GM18499 (cell line): ENCODE results near the gene HOGA1.

Source experiments
- ATAC-seq: cut with Tn5 transposase; IDR thresholded peaks from one replicate; pipeline ENCODE4 v1.9.1; 2021; ENCODE audit warnings: moderate number of reproducible peaks; ENCODE audit not compliant: insufficient read depth, unreplicated experiment

HOGA1 gene

DNA sequence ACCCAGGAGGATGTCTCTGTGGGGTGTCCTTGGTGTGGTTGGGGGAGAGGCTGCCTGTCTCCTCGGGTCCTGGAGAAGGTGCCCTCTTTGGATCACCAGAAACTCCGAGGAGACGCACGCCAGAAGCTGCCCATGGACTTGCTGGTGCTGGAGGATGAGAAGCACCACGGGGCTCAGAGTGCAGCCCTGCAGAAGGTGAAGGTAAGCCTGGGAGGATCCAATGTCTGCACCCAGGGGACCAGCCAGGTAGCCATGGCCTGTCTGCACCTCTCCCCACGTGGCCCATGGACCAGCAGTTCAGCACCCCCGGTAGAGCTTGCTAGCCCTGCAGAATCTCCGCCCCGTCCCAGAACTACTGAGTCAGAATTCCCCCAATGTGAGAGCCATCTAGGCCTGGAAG, 6.5 kb upstream of the HOGA1 start:
- ATAC-seq = no peak

DNA sequence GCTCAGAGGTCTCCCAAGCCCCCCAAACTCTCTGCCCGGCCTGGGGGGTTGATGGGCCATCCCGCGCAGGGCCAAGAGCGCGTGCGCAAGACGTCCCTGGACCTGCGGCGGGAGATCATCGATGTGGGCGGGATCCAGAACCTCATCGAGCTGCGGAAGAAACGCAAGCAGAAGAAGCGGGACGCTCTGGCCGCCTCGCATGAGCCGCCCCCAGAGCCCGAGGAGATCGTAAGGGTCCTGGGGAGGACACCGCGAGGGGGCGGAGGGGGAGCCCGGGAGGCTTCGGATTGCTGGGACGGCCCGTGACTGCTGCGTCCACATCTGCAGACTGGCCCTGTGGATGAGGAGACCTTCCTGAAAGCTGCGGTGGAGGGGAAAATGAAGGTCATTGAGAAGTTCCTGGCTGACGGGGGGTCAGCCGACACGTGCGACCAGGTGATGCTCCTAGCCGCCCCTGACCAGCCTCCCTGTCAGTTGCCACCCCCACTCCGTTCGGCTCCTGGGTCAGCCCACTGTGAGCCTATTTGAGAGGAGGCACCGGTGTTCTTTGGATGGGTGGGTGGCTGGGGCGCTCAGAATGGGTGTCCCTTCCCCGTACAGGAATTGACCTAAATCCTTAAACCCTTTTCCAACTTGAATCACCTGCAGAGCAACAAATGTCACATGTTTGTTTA, 5.9 kb upstream of the HOGA1 start:
- ATAC-seq = no peak

DNA sequence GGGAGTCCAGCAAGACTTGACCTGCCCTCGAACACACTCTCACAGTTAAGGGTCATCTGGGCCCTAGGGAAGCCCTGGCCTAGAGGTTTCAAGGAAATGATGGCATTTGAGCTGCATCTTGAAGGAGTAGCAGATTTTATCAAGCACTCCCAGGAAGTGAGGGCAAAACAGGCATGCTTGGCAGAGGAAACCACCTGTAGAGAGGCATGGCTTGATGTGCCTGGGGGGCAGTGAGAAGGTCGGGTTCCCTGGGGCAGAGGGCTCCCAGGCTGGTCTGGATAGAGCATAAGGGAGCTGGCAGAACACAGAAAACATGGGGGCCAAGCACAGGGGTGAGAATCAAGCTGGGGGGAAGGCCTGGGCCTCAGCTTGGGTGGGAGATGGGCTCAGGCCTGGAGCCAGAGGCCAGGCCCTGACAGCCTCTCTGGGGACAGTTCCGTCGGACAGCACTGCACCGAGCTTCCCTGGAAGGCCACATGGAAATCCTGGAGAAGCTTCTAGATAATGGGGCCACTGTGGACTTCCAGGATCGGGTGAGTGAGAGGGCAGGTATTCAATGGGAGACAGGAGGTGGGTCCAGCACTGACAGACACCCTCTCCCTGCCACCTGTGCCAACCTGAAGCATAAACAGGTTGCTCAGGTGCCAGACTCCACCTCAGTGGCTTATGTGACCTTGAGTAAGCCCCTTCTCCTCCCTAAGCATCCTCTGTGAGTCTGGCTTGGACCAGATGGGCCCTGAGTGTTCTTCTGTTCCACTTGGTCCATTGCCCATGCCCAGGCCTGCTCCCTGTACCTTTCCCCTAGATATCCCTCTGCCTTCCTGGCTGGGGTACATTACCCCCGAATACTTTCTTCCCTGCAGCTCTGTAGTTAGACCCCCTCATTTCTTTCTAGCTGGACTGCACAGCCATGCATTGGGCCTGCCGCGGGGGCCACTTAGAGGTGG, 3.5 kb upstream of the HOGA1 start:
- no peak for ATAC-seq

DNA sequence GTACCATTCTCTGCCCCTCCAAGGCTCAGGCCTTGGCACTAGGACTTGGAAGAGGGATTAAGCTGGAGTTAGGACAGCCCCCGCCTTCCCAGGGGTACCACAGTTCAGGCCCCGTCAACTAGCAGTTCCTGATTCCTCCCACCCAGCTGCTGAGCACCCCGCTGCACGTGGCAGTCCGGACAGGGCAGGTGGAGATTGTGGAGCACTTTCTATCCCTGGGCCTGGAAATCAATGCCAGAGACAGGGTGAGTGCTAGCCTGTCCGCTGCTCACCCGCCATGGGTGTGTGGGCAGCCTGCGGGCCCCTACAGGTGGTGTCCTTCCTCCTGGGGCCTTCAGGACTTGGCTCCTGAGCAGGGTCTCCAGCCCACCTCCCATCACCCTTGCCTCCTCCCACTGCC, 2.0 kb upstream of the HOGA1 start:
- no peak for ATAC-seq

DNA sequence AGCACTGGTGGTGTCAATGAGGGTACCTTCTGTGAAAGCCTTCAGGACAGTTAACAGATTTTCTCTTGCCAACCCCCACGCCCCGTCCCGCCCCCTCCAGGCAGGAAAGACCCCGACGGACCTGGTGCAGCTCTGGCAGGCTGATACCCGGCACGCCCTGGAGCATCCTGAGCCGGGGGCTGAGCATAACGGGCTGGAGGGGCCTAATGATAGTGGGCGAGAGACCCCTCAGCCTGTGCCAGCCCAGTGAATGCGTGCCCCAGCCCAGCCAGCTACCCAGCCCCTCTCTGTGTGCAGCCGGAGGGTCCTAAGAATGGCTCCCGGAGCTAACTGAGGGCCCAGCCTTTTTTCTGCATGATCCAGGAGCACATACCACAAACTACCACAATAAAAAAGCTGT, 713 bp upstream of the HOGA1 start:
- ATAC-seq = no peak

DNA sequence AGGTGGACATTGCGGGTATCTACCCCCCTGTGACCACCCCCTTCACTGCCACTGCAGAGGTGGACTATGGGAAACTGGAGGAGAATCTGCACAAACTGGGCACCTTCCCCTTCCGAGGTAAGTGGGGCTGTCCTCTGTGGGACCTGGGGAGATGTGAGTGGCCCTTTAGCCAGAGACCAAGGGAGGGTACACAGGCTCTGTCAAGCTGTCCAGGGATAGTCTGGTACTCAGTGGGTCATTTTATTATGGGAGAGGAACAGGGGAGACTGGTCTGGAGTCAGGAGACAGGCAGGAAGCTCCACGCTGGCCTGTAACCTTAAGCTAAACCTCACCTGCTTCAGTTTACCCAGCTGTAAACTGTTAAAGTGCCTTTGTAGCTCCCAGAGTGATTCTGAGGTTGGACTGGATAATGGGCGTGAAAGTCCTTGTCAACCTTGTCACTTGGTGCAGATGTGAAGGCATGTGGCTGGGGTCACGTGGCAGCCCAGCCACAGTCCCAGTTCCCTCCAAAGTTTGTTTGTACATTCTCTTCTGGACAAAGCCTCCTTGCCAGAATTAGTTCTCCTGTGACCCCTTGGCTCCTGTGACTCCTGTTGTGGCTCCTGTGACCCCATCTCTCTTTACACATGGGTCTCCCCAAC, 729 bp downstream of the HOGA1 start:
- ATAC-seq = no peak

DNA sequence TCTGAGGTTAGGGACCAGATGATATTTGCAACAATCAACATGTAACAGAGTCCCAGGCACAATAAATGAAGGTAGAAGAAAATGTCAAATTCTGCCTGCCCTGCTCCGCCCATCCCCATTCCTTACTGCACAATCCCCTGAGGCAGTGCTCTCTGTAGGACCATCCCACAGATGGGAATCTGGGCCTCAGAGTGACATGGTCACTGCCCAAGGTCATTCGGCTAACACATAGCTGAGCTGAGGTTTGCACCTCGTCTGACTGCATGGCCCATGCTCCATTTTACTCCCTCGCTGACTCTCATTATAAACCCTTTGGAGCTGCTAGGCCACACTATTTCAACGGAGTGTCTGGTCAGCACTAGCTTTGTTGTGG, 1.2 kb downstream of the HOGA1 start:
- ATAC-seq = no peak

DNA sequence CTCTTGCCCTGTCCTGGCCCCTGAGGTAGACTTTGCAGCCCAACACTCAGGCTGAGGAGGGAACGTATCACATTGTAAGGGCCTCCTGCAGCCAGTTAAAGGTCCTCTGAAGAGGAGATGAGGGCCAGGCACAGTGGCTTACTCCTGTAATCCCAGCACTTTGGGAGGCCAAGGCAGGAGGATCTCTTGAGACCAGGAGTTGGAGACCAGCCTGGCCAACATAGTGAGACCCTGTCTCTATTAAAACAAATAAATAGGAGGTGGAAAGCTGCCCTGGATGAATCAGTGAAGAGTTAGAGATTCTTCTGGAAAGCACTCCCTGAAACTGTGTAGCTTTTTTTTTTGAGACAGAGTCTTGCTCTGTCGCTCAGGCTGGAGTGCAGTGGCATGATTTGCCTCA, 3.0 kb downstream of the HOGA1 start:
- ATAC-seq = no peak

DNA sequence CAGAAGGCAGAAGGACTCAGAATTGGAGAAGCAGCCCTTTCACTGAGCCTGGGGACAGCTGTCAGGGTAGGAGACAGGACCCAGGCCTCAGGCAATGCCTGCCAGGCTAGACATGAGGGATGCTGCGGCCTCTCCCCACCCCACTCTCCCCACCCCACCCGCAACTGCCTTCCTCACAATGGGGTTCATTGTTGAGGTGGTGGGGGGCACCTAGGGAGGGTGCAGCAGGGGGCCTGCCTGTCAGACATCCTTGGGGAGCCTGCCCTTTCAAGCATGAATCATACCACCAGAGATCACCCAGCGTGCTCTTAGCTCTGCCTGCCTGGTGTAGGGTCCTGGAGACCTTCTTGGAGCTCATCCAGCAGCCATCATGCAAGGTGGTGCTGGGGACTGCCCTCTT, 5.3 kb downstream of the HOGA1 start, which contains the start of gene C10orf62:
TSS of gene C10orf62 (plus strand) at position 243 of the 400 bp plus-strand sequence. CDS start 177 bp downstream, outside the sequence.
- no peak for ATAC-seq

DNA sequence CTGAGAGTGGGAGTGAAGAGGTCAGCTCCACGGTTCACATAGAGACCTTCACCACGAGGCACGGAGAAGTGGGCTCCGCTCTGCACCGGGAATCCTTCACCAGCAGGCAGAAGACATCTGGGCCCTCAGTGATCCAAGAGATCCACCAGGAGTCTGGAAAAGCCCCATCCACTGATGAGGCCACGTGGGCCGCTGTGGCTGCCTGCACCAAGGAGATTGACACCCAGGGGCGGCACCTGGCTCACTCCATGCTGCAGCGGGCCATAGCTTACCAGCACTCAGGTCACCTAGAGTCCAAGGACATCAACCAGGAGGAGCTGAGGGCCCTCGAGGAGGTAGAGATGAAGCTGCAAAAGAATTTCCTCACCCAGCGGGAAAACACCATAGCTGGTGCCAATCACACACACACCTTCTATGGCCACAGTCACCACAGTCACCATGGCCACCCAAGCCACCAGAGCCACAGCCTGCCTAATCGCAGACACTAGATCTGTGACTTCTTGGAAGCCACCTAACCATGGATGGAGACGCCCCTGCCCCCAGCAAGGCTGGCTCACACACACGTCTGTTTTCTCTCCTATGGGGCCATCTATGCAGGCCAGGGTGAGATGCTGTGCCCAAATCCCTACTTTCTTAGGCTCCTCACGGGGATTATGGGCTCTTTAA, 6.0 kb downstream of the HOGA1 start:
- no peak for ATAC-seq

DNA sequence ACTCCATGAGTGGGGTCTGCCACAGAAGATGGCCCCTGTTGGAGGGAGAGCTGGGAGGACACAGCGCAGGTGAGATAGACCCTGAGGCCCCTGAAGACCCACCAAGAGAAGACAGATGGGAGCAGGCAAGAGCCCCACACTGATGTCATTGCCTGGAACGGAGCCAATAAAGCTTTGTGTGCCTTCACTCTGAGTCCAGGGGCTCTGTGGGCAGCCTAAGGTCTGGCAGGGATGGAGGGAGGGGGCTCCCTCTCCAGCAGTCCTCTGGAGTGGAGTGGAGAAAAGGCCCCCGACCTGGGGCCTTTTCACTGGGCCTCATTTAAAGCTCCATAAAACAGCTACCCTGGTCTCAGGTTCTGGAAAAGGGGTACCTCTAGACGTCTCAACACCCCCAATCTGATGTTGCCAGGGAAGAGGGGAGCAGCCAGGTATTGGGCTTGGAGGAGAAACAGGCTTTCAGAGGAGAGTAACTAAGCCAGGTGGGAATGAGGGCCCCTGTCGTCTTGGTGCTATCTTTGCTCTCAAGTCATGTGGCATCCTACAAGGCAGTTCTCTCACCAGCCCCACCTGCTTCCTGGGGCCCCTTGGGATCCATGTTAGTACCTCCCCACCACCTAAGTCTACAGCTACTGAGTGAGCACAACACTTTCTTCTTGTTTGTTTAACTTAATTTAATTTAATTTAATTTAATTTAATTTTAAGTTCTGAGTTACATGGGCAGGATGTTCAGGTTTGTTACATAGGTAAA, 6.7 kb downstream of the HOGA1 start:
- no peak for ATAC-seq

DNA sequence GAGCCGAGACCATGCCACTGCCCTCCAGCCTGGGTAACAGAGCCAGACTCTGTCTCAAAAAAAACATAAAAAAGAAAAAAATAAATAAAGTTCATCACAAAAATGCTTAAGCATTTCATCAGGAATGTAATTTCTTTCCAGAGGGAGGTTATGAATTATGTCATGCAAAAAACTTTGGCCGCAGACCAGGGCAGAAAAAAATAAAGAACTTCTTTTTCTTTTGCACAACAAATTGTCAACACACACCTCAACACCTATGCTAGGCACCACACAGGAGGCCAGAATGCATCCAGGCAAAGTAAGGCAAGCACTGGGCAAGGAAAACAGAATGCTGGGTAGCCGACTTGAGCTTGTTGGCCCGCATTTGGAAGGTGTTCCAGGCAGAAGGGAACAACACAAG, 9.2 kb downstream of the HOGA1 start:
- no peak for ATAC-seq

DNA sequence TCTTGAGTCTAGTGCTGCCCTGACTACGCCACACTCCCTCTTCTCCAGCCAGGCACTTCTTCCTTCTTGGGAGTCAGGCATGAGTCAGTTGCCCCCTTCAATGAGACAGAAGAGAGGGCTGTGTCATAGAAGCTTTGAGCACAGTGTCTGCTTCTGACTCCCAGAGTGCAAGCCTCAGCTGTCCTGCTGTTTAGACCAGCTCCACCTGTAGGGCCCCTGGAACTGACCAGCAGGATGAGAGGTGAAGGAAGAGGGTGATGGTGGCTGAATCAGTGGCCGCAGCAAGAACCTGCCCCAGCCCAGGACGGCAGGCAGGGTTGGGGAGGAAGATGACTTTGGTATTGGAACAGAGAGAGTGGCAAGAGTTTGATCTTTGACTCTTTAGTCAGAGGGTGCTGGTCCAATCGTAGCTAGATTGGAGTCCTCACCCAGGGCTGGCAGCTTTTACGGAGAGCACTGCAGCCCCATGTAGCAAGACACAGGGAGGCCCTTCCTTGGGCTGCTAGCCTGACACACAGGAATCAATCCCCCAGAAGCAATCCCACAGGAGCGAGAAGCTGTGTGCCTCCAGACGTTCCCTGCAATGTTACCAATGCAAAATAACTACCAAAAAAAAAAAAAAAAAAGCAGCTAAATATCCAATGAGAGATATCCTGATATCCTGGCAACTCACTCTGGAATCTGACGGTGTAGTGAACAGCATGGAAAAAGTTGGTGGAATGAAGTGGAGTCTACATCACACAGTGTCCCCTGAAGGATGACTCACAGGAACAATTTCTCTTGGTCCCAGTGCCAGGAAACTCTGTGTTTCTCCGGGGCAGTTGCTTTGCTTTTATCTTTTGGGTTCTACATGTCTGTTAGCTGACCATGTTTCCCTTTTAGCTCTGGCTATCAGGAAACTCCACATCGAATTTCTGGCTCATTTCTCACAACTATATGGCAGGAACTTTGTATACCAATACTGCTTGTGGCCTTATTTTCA, 12.2 kb downstream of the HOGA1 start:
- ATAC-seq = no peak

DNA sequence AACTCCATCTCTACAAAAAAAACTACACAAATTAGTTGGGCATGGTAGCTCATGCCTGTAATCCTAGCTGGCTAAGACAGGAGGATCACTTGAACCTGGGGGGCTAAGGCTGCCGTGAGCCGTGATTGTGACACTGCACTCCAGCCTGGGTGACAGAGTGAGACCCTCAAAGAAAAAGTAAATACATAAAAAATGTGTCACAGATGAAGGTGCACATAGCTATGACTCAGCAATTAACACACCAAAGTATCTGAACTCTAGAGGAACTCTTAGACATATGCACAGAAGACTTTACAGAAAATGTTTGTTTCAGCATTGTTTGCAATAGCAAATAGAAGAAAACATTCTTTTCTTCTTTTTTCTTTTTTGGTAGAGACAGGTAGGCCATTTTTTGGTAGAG, 13.6 kb downstream of the HOGA1 start:
- no peak for ATAC-seq

DNA sequence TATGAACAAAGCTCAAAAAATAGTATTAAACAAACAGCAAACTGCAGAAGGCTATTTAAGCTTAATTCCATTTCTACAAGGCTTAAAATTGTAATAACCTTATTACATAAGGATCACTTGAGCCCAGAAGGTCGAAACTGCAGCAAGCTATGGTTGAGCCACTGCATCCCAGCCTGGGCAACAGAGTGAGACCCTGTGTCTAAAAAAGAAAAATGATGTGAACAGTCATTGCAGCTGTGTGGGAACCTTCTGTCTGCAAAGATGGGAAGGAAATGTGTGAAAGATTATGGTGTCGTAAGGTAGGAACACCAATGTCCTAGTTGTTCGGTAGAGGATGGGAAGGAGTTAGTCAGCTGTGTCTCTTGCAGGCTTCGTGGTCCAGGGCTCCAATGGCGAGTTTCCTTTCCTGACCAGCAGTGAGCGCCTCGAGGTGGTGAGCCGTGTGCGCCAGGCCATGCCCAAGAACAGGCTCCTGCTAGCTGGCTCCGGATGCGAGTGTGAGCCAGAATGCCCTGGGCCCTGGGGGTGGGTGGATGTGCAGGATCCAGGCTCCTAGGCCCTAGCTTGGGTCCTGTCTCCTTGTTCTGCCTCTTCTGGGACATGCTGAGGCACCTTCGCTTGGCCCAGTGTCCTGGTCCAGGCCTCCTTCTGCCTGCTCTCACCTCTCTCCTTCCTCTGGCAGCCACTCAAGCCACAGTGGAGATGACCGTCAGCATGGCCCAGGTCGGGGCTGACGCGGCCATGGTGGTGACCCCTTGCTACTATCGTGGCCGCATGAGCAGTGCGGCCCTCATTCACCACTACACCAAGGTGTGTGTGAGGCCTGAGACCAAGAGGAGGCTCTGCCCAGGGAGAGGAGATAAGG, 14.4 kb downstream of the HOGA1 start:
- no peak for ATAC-seq

DNA sequence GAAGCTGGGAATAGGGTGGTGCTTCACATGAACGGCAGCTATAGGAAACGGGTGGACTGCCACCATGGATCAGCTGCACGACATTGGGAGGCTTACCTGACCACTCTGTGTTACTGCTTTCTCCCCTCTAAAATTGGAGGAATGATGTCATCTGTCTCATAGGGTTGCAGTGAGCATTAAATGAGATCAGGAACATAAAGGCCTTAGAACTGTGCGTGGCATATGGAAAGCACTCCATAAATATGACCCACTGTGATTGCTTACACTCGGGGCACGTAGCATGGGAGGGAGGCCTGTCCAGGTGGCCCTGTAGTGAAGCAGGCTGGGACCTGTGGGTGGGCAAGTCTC, 15.1 kb downstream of the HOGA1 start:
- ATAC-seq = no peak

DNA sequence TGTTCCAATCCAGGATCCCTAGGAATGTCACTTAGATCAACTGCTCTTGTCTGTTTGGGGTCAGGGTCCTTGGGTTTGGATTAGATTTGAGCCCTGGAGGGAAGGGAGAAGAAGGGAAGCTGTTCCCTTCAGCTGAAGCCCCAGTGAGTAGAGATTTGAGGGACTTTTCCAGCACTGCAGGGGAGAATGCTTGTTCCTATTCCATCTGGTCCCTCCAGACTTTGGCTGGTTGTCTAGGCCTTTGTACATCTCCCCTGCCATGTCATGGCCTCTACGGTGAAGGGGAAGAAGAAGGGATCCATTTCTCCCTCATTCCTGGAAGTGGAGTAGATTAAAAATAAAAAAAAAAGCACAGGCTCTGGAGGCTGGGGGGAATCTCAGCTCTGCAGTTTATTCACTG, 16.4 kb downstream of the HOGA1 start:
- ATAC-seq = no peak
